DMS 273 treated with DMSO at 0.1 percent for 48 hours (cell line): ENCODE data around the gene IFT43.

ENCODE experiments used
- DNase-seq: peaks from one replicate; lab custom pipeline; 2025; lab: John Stamatoyannopoulos, UW

Gene IFT43

DNA sequence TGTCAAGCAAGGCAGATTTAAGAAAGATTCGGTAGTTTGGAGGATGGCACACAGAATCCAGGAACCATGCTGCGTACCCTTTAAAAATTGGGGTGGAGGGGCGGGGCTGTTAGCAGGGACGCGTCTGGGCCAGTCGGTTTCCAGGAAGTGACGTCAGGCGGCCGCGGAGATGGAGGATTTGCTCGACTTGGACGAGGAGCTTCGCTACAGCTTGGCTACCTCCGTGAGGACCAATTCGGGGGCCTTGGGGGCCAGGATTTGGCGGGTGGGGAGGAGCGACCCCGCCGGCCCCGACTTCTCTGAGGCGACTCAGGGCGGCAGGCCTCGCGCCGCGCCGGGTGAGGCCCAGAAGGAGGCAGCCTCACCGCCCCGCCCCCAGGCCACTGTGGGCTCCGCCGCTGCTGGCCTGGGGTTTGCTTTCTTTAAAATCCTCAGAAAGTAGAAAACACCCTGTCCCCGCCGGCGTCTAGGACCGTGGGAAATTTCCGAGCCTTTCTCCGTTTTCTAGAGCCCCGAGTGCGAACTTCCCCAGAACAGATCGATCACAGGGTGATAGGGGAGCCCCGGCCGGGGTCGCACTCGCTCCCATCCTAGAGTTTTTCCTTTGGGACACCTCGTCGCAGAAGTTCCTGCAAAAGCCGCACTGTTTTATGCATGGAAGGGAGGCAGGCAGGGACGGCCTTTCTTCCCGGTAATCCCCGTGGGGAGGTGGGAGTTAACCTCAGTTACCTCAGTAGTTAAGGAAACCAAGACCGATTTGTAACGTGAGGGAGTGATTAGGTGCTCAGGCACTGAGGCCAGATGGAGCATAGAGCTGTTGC, at the start of gene IFT43:
Gene IFT43 (plus strand): TSS at position 146 of the 821 bp plus-strand sequence. CDS start 24 bp downstream, at position 170.
- DNase-seq = peak; percentile 54

DNA sequence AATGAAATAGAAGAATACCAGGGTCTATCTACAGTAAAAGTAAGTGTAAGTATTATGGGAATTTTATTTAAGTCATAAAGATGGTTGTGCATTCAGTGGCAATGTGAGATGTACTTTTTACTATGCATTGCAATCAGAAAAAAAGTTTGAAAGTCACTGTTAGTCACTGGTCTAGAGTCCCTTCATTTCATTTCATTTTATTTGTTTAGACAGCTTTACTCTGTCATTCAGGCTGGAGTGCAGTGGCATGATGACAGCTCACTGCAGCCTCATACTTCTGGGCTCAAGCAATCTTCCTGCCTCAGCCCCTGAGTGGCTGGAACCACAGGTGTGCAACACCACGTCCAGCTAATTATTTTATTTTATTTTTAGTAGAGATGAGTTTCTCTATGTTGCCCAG, 46.4 kb upstream of the IFT43 start:
- DNase-seq = no peak

- peak; percentile 75 for DNase-seq
Observed at GRCh38 chr14:75941030-75941429, 44.5 kb upstream of the IFT43 start.

DNA sequence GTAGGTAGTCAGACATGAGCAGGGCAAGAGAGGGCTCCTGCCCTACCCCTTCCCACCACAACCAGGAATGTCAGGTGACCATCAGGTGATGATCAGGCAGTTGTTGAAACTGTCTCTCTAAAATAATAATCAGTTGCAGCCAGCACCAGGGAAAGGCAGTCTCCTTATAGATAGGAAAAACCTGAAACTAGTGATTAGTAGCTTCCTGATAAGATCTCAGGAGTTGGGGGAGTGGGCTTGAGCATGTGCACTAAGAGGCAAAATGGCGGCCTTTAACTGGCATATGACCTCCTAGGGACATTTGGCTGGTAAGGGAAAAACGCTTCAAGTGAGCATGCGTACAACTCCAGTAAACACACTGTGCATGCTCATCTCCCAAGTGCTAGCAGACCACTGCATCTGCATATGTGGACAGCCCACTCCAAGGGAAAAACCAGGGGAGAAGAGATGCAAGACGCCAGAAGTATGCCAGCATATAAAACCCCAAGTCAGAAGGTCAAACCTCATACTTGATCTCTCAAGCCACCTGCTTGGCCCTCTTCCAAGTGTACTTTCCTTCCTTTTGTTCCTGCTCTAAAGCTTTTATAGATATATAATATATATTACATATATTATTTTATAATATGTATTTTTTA, 40.8 kb upstream of the IFT43 start:
- DNase-seq = no peak

DNA sequence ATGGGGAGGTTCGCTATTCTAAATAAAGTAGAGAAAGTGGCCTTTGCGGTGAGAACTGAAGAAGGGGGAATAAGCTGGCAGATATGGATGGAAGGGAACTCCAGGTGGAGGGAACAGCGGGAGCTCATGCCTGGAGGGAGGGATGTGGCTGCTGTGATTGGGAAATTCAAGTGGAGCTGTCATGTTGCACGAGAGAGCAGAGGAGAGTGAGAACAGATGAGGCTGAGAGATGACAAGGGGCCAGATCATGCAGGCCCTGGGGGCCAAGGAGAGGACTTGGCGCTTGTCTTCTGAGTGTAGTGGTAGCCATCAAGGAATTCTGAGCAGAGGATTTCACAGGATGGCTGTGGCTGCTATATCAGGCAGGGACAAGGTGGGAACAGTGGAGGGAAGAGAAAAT, 38.8 kb upstream of the IFT43 start:
- DNase-seq = no peak

DNA sequence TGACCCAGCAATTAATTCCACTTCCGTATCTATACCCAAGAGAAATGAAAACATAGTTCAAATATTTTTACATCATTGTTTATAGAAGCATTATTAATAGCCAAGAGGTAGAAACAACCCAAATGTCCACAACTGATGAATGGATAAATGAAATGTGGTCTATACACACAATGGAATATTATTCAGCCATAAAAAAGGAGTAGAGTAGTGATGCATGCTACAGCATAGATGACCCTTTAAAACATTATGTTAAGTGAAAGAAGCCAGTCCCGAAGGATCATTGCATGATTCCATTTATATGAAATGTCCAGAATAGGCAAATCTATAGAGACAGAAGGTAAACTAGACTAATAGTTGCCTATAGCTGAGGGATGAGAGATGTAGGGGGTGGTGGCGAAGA, 33.1 kb upstream of the IFT43 start:
- DNase-seq = no peak

DNA sequence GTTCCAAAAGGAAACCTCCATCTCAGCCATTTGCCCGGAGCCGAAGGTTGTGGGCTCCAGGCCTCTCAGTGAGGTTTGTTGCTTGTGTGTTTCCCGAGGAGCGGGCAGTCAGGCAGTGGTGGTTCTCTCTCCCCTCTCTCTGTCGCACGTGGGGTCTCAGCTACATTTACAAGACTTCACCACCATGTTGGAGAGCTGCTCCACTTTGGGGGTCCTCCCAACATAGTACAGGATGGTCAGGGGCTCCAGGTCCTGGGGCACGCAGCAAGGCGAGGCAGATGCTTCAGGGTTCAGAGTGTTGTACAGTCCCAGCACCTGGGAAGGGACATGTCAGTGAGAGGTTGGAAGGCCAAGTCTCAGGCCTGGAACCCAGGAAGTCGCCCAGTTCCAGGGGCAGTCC, 26.5 kb upstream of the IFT43 start:
- no peak for DNase-seq

DNA sequence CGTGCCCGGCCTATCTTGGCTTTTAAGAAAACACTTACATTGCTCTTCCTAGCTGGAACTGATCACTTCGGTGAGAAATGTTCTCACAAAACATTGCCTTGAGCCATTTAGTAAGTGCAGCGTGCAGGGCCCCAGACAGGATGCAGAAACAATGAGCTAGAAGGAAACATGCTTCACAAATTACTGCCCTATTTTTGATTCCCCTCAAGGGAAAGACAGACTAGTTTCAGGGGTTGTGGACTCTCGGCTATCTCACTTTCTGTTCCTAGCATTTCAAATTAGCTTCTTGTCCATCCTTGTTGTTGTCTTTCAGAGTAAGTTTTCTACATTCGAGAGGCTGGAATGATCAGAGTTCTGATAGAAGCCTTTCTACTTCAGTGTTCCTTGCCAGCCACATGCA, 25.3 kb upstream of the IFT43 start:
- no peak for DNase-seq

DNA sequence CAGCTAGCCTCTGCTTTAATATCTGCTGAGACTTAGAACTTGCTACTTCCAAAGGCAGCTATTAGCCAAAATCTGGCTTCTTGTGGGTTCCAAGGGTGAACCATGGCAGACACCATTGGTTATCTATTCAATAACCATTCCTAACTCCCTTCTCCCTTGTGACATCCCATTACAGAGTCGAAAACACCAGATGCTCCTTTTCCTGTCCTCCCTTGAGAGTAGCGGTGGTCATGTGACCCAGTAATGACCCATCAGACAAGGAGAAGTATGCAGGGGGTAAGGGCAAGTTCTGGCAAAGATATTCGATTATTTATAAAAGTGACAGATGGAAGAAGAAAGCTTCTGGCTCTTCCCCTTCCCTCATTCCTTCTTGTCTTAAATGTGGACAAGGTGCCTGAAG, 23.9 kb upstream of the IFT43 start:
- DNase-seq = peak; percentile 88

DNA sequence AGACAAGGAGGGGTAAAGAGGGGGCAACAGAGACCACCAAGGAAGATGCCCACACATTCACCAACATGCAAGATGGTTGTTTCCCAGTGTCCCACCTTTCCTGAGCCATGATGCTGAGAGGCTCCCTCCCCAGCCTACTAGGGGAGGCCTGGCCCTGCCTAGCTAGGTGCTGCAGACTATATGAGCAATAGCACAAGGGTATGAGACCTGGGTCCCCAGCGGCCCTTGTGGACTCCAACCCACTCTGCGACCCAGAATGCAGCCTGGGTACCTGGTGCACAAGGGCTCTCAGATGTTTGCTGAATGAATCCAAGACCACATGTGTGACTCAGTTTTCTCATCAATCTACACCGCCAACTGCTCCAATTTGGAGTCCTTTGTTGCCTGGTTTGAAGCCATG, 17.7 kb upstream of the IFT43 start:
- no peak for DNase-seq

GRCh38 chr14:75968456-75968855, 17.1 kb upstream of the IFT43 start:
- DNase-seq = peak; percentile 65

- DNase-seq = peak; percentile 71
Observed at GRCh38 chr14:75969126-75969525, 16.4 kb upstream of the IFT43 start.

DNA sequence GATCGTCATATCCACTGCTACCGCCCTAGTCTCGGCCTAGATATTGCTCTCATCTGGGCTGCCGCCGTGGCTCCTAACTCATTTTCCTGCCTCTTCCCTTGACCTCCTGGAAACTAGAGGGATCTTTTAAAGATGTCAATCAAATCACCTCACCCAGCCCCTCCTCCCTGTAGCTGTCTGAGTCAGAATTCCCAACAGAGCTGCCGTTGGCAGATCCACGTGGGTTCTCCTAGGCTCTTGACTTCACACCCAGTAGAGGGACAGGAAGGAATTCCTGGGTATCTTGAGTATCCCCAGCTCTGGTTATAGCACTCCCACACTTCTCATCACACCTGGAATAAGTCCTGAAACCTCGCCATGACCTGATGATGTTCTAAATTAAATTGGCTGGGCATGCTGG, 15.7 kb upstream of the IFT43 start:
- peak; percentile 33 for DNase-seq

GRCh38 chr14:75970989-75971388, 14.6 kb upstream of the IFT43 start:
- DNase-seq = no peak

DNA sequence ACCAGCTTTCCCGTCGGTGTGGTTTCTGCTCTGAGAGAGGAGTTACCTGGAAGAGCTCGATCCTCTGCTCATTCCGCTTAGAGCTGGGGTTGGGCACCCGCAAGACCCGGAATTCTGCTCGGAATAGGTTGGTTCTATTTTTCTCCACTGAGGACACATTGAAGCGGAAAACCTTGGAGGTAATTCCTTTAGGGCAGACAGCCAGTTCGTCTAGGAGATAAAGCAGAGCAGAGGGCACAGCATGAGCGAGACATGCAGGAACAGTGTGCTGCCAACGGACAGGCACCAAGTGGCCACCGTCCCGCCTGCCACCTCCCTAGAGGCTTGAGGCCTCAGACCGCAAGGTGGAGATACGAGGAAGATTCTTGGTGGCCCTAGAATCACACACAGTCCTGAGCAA, 14.1 kb upstream of the IFT43 start:
- DNase-seq = no peak

- DNase-seq = peak; percentile 88
Observed at GRCh38 chr14:75972801-75973421, 12.7 kb upstream of the IFT43 start.

- no peak for DNase-seq
Observed at GRCh38 chr14:75976826-75977581, 8.6 kb upstream of the IFT43 start.

- DNase-seq = no peak
Observed at GRCh38 chr14:75977582-75977943, 8.0 kb upstream of the IFT43 start.

DNA sequence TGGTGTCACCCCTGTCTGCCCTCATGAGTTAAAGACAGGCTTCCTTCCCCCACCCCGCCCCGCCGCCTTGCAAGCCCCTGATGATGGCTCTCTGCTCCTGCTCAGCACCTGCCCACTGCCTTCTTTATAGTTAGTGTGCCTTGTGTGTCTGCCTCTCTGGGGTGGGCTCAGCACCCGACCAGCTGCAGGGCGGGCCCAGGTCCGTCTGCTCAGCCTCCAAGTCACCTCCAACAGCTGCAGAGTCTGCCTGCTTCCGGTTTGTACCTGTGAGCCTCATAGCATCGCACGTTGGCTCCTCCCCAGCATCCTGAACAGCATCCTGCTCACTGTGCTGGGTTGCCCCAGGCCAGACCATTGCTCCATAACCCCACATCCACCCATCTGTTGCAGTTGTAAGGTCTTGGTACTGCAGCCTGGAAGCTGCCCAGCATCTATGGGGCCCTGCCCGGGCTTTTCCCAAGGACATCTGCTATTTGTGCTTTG, 7.3 kb upstream of the IFT43 start:
- DNase-seq = peak; percentile 67

- no peak for DNase-seq
Observed at GRCh38 chr14:75979071-75979571, 6.4 kb upstream of the IFT43 start.

DNA sequence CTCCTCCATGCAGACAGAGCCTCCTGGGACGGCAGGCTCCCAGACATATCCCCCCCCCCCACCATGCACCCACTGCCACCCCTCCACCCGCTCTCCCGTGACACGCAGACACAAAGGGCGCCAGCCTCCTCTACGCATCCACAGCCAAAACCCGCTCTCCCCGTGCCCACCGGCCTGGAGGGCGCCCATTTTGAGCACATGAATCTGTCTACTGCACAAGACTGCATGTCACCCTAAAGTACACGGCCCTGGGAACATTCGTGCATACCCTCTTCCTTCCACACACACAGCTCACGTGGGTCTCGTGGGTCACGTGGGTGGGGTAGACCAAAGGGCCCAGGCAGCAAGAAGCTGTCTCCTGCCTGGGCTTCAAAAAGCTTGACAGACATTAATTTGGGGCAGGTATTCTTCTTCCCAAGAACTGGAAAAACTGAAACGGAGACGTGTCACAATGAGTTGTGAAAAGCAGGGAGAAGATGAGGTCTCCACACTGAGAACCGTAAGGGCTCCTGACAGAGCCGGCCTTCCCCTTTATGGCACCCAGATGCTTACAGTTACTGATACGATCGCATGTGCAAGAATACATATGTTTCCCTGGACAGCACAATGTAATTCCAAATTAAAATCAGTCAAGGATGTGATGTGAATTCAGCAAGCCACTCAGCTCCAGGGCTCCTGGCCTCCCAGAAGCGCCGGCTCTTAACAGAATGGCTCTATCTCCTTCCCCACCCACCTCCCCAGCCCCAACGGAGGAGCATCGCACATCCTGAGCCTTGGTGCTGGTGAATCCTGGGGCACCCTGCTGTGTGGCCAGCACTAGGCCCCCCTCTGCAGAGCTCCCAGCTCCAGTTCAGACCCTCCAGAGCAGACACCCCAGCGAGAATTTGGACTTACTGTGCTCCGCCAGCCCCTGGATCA, 5.7 kb upstream of the IFT43 start:
- no peak for DNase-seq
